Activated T-helper 1 cell treated with anti-CD3 and anti-CD28 coated beads, Interleukin-12 subunit alpha, Interleukin-12 subunit beta, Interleukin-2, Interleukin-4 antibody, amounts not matched to agents 30 ng/mL and 10 ng/mL and 1 ng/mL, durations not matched to agents 14 hours and 24 hours and 36 hours (primary cell): ENCODE results near the gene COG2. TPM values are rescaled to one million over a fixed set of nuclear protein-coding genes. Genes with fewer than 3 reads are reported as not detected.
A peak's percentile ranks its signal among the peaks of the same experiment; 100 is the strongest.
"Not testable (repeated sequence)": the region's sequence is repeated elsewhere in the genome, so short reads cannot be mapped to it uniquely, and the experiment has no call there.

Experiments used
- DNase-seq: peaks from one replicate; pipeline ENCODE4 v3.0.0; 2021; ENCODE audit warnings: low spot score
- H3K27ac Mint-ChIP-seq: one replicate; pipeline ENCODE4 v1.8.0; 2021; ENCODE audit warnings: mild to moderate bottlenecking, mixed read lengths
- H3K27me3 Mint-ChIP-seq: one replicate; pipeline ENCODE4 v1.8.0; 2022; ENCODE audit warnings: mild to moderate bottlenecking, moderate library complexity, mixed read lengths; ENCODE audit not compliant: insufficient read depth
- H3K36me3 Mint-ChIP-seq: one replicate; pipeline ENCODE4 v1.8.0; 2021; ENCODE audit warnings: low read depth, mixed read lengths
- H3K4me1 Mint-ChIP-seq: one replicate; pipeline ENCODE4 v1.8.0; 2021; ENCODE audit warnings: low read depth, mixed read lengths
- H3K4me3 Mint-ChIP-seq: one replicate; pipeline ENCODE4 v1.8.0; 2021; ENCODE audit warnings: mild to moderate bottlenecking, moderate library complexity, mixed read lengths
- H3K9me3 Mint-ChIP-seq: one replicate; pipeline ENCODE4 v1.8.0; 2021; ENCODE audit warnings: mixed read lengths
- intact Hi-C: fragments of 100-400 bp; cut with micrococcal nuclease; formaldehyde crosslinking; loops from one replicate; pipeline ENCODE4 v1.15.1; 2024
- total RNA-seq: library from RNA; stranded (reverse); gene quantifications from 2 replicates; pipeline ENCODE4 v1.2.3, GENCODE V29; 2022

Gene COG2, protein sequence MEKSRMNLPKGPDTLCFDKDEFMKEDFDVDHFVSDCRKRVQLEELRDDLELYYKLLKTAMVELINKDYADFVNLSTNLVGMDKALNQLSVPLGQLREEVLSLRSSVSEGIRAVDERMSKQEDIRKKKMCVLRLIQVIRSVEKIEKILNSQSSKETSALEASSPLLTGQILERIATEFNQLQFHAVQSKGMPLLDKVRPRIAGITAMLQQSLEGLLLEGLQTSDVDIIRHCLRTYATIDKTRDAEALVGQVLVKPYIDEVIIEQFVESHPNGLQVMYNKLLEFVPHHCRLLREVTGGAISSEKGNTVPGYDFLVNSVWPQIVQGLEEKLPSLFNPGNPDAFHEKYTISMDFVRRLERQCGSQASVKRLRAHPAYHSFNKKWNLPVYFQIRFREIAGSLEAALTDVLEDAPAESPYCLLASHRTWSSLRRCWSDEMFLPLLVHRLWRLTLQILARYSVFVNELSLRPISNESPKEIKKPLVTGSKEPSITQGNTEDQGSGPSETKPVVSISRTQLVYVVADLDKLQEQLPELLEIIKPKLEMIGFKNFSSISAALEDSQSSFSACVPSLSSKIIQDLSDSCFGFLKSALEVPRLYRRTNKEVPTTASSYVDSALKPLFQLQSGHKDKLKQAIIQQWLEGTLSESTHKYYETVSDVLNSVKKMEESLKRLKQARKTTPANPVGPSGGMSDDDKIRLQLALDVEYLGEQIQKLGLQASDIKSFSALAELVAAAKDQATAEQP
- total RNA-seq: 46.3 and 46.4 TPM in 2 replicates

DNA sequence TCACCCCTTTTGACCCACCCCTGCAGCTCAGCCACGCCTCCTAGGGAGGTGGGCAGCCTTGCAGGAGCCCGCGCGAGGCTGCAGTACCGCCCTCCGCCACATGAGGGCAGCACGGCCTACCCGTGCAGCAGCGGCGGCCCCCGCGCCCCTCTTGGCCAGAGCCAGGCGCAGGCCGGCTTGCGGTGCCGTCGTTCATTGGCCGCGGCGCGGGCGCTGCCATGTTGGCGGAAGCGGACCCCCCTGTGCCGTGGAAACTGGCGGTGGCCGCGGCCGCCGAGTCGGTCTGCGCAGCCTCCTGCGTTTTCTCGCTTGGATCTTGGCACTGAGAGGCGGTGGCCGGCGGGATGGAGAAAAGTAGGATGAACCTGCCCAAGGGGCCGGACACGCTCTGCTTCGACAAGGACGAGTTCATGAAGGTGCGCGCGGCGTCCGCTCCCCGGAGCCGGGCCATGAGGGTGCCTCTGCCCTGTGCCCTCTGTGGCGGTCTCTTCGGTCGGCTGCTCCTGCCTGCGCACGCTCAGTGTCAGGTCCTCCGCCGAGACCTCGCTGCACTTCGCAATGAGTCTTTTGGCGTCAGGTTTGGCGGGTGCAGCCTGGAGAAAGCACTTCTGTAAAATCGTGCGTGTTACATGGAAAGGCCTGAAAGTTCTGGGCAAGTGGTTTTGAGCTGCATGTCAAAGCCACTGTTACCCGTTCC, at the start of gene COG2:
Gene COG2, plus strand, starts transcription at position 219 of the 697 bp plus-strand sequence. Its CDS starts 126 bp downstream, at position 345.
- peak within 1 kb of the TSS; percentile 96 for H3K4me3 Mint-ChIP-seq
- H3K36me3 Mint-ChIP-seq: peaks cover 15% of the 10 kb centered on the region
- H3K27ac Mint-ChIP-seq: peak within 1 kb of the TSS; percentile 95
- intact Hi-C loops: loop anchor here (1.0 to 5.0 kb wide), 11 partner anchors 100 to 1085 kb away; partner anchors contain the start of genes ABCB10, ARV1, C1orf198 and EXOC8
- peak; percentile 93 for DNase-seq
- H3K4me1 Mint-ChIP-seq: peaks cover 35% of the 10 kb centered on the region
- H3K9me3 Mint-ChIP-seq: no peaks in the 10 kb centered on the region
- H3K27me3 Mint-ChIP-seq: peaks cover 12% of the 10 kb centered on the region

DNA sequence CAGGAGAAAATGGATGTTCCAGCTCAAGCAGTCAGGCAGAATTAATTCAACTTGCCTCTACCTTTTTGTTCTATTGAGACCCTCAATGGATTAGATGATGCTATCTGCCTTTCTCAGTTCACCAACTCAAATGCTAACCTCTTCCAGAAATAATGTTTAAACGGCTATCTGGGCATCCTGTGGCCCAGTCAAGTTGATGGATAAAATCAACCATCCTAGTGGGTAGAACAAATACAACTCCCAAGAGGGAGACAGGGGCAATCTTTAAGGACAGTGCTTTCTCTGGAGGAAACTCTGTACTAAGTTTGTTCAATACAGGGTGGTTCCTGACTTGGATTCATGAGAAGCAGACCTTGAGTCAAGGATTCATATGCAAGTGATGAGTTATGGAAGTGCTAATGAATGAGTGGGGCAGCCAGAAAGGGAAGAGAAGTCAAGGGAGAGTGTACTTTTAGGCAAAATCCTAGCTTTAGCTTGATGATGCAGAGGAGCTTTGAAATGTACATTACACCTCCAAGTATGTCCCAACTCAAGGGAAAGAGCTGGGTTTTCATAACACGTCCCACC, 49.4 kb upstream of the COG2 start:
- Mint-ChIP-seq H3K9me3 (no peaks in the 10 kb centered on the region), H3K4me1 (no peaks in the 10 kb centered on the region), H3K27me3 (no peaks in the 10 kb centered on the region), H3K36me3 (no peaks in the 10 kb centered on the region), H3K27ac (no peak overlapping the region), H3K4me3 (no peak overlapping the region)
- no peak for DNase-seq
- intact Hi-C loops: no loop called here

DNA sequence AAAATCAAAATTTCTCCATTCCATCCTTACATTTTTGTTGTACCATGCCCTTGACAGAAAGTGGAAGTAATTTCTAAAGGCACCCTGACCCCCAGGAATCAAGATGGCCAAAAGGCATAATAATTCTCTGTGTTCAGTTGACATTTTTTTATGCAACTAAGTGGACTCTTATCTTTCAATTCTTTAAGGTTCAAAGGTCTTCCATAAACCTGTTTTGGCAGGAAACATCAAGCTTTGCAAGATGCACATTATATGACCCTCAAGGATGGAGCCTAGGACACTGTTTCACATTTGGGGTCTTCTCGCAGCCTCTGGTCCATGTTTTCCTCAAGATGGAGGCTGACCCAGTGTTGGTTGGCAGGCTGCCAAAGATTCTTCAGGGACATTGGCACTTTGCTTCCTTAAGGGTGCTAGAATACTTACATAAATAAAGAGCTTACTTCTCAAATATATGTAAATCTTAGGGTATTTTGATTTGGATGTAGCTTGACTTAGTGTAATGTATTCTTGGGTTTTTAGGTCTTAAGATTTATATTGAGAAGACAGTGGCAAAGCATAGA, 48.0 kb upstream of the COG2 start:
- Mint-ChIP-seq H3K4me1 (no peaks in the 10 kb centered on the region), H3K36me3 (no peaks in the 10 kb centered on the region), H3K4me3 (no peak overlapping the region), H3K27ac (no peak overlapping the region), H3K27me3 (no peaks in the 10 kb centered on the region), H3K9me3 (no peaks in the 10 kb centered on the region)
- DNase-seq: no peak
- intact Hi-C loops: no loop called here

DNA sequence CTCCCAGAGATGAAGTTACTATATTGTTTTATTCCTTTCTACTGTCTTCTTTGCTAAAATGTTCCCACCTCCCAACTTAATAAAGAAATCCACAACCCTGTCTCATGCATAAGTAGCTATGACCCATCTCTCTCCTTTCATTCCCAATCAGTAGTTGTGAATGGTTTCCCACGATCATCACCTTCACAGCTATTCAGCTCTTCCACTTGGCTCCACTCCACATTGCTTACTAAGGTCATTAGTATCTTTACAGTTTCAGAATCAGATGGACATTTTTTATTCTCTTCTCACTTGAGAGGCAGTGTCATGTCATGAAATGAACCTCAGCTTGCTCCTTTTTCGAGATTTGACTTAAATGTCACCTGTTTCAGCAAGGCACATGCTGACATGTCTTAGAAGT, 47.1 kb upstream of the COG2 start:
- no peak overlapping the region for H3K4me3 Mint-ChIP-seq
- no peaks in the 10 kb centered on the region for H3K9me3 Mint-ChIP-seq
- no peaks in the 10 kb centered on the region for H3K36me3 Mint-ChIP-seq
- no peaks in the 10 kb centered on the region for H3K27me3 Mint-ChIP-seq
- no peak overlapping the region for H3K27ac Mint-ChIP-seq
- intact Hi-C loops: no loop called here
- no peak for DNase-seq
- no peaks in the 10 kb centered on the region for H3K4me1 Mint-ChIP-seq

DNA sequence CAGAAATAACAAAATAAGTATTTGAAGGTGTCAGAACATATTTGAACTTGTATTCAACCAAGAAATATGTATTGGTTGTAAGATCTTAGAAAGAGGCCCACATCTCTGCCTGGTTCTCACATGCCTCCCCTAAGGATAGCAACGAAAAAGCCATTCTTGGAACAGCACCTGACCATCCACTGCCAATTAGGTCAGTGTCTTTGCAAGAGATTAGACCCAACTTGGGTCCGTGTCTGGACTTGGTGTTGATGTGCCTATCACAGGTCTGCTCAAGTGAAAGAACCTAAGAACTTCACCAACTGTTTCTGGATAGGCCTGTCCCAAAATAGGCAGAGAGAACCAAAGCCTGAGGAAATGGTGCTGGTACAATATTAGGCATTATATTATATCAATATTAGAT, 46.0 kb upstream of the COG2 start:
- no peak overlapping the region for H3K27ac Mint-ChIP-seq
- H3K36me3 Mint-ChIP-seq: no peaks in the 10 kb centered on the region
- intact Hi-C loops: no loop called here
- H3K4me3 Mint-ChIP-seq: no peak overlapping the region
- no peaks in the 10 kb centered on the region for H3K4me1 Mint-ChIP-seq
- H3K9me3 Mint-ChIP-seq: no peaks in the 10 kb centered on the region
- DNase-seq: no peak
- H3K27me3 Mint-ChIP-seq: no peaks in the 10 kb centered on the region

DNA sequence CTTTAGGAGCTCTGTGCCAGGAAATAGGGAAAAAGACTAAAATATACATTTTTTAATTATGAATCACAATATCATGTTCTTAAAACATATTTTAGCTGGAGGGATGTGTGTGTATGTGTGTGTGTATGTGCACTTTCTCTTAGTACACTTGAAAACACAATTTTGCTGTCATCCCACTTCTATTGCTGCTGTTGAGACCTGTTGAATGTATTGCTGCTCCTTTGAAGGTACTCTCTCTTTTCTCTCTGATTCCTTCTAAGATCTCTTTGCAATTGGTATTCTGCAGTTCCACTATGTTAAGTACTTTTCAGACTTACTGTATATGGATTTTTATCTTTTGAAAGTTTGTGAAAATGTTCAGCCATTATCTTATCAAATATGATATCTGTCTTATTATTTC, 43.5 kb upstream of the COG2 start:
- intact Hi-C loops: no loop called here
- no peaks in the 10 kb centered on the region for H3K9me3 Mint-ChIP-seq
- no peaks in the 10 kb centered on the region for H3K36me3 Mint-ChIP-seq
- no peaks in the 10 kb centered on the region for H3K27me3 Mint-ChIP-seq
- H3K4me3 Mint-ChIP-seq: no peak overlapping the region
- no peaks in the 10 kb centered on the region for H3K4me1 Mint-ChIP-seq
- DNase-seq: no peak
- H3K27ac Mint-ChIP-seq: no peak overlapping the region

DNA sequence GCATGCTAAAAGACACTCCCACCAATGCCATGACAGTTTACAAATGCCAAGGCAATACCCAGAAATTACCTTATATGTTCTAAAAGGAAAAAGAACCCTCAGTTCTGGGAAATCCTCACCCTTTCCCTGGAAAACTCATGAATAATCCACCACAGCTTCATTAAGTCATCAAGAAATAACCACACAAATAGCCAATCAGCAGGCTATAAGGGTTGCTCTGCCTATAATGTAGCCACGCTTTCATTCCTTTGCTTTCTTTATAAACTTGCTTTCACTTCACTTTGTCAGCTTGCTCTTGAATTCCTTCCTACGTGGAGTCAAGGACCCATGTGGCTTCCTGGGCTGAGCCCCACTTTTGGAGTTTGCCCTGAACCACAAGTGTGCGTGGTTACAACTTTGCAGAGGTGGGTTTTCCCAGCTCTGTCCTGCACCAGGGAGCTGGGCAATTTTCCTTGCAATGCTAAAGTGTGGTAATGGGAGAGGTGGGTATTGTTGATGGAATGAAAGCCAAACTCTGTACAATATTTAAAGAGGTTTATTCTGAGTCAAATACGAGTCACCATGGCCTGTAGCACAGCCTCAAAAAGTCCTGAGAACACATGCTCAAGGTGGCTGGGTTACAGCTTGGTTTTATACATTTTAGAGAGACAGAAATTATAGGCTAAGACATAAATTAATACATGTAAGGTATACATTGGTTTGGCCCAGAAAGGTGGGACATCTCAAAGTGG, 42.2 kb upstream of the COG2 start:
- intact Hi-C loops: no loop called here
- Mint-ChIP-seq H3K36me3 (no peaks in the 10 kb centered on the region), H3K27me3 (no peaks in the 10 kb centered on the region), H3K4me1 (no peaks in the 10 kb centered on the region), H3K4me3 (no peak overlapping the region), H3K27ac (no peak overlapping the region), H3K9me3 (no peaks in the 10 kb centered on the region)
- DNase-seq: no peak

DNA sequence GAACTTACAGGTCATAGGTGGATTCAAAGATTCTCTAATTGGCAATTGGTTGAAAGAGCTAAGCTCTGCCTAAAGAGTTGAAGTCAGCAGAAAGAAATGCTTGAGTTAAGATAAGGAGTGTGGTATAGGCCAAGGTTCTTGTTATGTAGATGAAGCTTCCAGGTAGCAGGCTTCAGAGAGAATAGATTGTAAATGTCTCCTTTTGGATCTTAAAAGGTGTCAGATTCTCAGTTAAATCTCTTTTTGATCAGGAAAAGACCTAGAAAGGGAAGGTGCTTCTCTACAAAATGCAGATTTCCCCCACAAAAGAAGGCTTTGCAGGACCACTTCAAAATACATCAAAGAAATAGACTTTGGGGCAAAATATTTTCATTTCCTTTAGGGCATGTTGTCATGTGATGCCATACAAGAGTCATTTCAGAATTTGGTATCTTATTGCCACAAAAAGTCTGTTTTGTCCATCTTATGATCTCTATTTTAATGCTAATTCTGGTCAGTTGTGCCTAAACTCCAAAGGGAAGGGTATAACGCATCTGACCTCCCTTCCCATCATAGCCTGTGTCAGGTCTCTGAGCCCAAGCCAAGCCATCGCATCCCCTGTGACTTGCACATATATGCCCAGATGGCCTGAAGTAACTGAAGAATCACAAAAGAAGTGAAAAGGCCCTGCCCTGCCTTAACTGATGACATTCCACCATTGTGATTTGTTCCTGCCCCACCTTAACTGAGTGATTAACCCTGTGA, 41.5 kb upstream of the COG2 start:
- H3K27ac Mint-ChIP-seq, DNase-seq, H3K4me1 Mint-ChIP-seq, H3K4me3 Mint-ChIP-seq, intact Hi-C loops, H3K9me3 Mint-ChIP-seq, H3K27me3 Mint-ChIP-seq, H3K36me3 Mint-ChIP-seq: not testable (repeated sequence)

DNA sequence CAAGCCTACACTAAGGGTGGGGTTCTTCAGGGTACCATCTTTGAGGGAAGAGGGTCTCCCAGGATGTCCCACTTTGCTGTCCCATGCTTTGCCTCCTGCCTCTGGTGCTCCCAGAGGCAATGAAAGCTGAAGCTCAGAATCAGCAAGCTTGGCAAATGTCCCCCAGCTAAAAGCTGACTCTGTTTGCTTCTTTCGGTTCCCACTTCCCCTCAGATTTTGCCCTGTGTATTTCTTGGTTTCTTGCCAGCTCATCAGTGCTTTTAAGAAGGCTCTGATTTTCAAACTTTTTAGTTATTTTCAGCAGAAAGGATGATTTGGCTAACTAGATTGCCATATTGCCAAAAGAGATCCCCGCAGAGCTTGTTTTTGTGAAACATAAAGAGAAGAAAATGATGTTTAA, 33.1 kb upstream of the COG2 start:
- Mint-ChIP-seq H3K36me3 (no peaks in the 10 kb centered on the region), H3K27ac (no peak overlapping the region), H3K27me3 (peaks cover 9% of the 10 kb centered on the region), H3K4me1 (no peaks in the 10 kb centered on the region), H3K4me3 (no peak overlapping the region), H3K9me3 (no peaks in the 10 kb centered on the region)
- intact Hi-C loops: no loop called here
- DNase-seq: no peak

DNA sequence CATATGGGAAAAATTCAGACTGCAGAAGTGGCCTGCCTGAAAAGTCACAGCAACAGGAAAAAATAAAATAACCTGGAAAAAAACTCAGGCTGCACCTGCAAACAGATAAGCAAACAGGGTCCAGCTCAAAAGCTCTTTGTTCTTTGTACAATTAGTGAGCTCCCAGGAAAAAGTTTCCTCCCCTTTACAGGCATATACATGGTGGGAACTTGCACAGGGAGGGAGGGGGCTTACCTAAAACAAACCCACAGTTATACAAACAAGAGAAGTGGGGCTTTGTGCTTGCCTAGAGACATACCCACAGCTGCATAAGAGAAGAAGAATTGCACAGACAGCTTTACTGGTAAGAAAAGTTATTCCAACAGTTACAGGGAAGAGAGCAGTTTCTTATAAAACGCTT, 31.7 kb upstream of the COG2 start:
- H3K4me1 Mint-ChIP-seq: no peaks in the 10 kb centered on the region
- intact Hi-C loops: no loop called here
- H3K27me3 Mint-ChIP-seq: peaks cover 9% of the 10 kb centered on the region
- no peak overlapping the region for H3K27ac Mint-ChIP-seq
- no peaks in the 10 kb centered on the region for H3K9me3 Mint-ChIP-seq
- no peak overlapping the region for H3K4me3 Mint-ChIP-seq
- H3K36me3 Mint-ChIP-seq: no peaks in the 10 kb centered on the region
- no peak for DNase-seq

DNA sequence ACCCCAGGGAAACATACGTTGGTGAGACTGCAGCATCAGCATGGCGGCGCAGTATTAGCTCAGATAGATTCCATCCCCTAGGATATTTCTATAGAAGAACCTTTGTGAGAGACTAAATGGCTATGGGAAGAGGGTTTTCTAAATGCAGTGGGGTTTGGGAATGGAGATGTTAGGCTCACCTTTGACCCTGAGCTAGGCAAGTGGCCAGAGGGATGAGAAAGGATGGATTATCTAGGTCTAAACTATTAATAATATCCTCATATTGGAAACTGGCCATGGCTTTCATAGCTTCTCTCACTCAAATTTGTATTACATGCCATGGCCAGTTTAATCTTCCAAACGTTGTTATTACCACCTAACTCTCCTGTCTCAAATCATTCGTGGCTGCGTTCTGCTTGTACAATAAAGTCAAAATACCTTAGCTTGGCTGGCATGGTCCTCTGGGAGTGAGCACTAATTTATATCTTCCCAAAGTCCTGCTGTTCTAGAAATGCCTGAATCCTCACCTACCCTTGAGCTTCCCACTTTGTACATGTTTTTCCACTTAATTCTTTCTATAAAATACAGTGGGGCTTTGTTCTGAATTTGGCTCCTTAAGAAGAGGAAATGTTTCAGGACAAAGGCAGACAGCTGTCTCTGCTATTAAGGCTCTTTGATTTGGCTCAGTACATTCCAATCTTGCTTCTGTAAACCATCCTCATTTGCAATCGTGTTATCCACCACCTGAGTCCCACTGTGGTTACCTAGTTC, 31.0 kb upstream of the COG2 start:
- H3K27ac Mint-ChIP-seq: no peak overlapping the region
- H3K4me1 Mint-ChIP-seq: no peaks in the 10 kb centered on the region
- intact Hi-C loops: no loop called here
- H3K4me3 Mint-ChIP-seq: no peak overlapping the region
- H3K27me3 Mint-ChIP-seq: peaks cover 9% of the 10 kb centered on the region
- no peaks in the 10 kb centered on the region for H3K9me3 Mint-ChIP-seq
- H3K36me3 Mint-ChIP-seq: no peaks in the 10 kb centered on the region
- DNase-seq: no peak
